ENCODE data around the gene MOGAT3. TPM values are rescaled to one million over a fixed set of nuclear protein-coding genes. Genes with fewer than 3 reads are reported as not detected.

MOGAT3 gene
- total and polyA plus RNA-seq, 4 donors, result not detected

- no peak for TF ChIP-seq CTCF (IDR thresholded peaks at IDR 0.05; ENCODE audit: control extremely low read depth, extremely low read depth)
- Histone ChIP-seq H3K9ac (ENCODE audit: insufficient read depth in 1 of 2, low read length in 2 of 2) (no peak overlapping the region), H3K4me3 (no peak overlapping the region), H3K4me1 (ENCODE audit: control insufficient read depth in 5 of 5, insufficient read depth in 5 of 5, low read length in 5 of 5) (peaks cover 0 to 33% (median 19%) of the 10 kb centered on the region in 5 donors), H3K9me3 (ENCODE audit: control insufficient read depth in 4 of 4, insufficient read depth in 3 of 4, low read length in 3 of 4) (peaks cover 0 to 7% (median 0%) of the 10 kb centered on the region in 4 donors), H3K27ac (ENCODE audit: low read depth in 1 of 2, low read length in 1 of 2) (no peak overlapping the region), H3K27me3 (ENCODE audit: control insufficient read depth in 3 of 3, insufficient read depth in 3 of 3, low read length in 2 of 3) (peaks cover 7 to 15% (median 15%) of the 10 kb centered on the region in 3 donors), H3K36me3 (ENCODE audit: control insufficient read depth in 4 of 4, insufficient read depth in 4 of 4, low read length in 4 of 4) (peaks cover 3 to 26% (median 12%) of the 10 kb centered on the region in 4 donors)
- DNase-seq, result peak in 1 of 3 donors; percentile 49
- no peak for ATAC-seq (ENCODE audit: insufficient read depth, low FRiP score)
Measured at GRCh38 chr7:101160910-101161309, 39.9 kb downstream of the MOGAT3 start.

- Histone ChIP-seq H3K9ac (ENCODE audit: insufficient read depth in 1 of 2, low read length in 2 of 2) (no peak overlapping the region), H3K4me3 (no peak overlapping the region), H3K4me1 (ENCODE audit: control insufficient read depth in 5 of 5, insufficient read depth in 5 of 5, low read length in 5 of 5) (peaks cover 0 to 28% (median 16%) of the 10 kb centered on the region in 5 donors), H3K9me3 (ENCODE audit: control insufficient read depth in 4 of 4, insufficient read depth in 3 of 4, low read length in 3 of 4) (peaks cover 0 to 5% (median 0%) of the 10 kb centered on the region in 4 donors), H3K27me3 (ENCODE audit: control insufficient read depth in 3 of 3, insufficient read depth in 3 of 3, low read length in 2 of 3) (peaks cover 7 to 8% (median 7%) of the 10 kb centered on the region in 3 donors), H3K27ac (ENCODE audit: low read depth in 1 of 2, low read length in 1 of 2) (no peak overlapping the region), H3K36me3 (ENCODE audit: control insufficient read depth in 4 of 4, insufficient read depth in 4 of 4, low read length in 4 of 4) (peaks cover 3 to 26% (median 12%) of the 10 kb centered on the region in 4 donors)
- ATAC-seq (ENCODE audit: insufficient read depth, low FRiP score) (no peak), DNase-seq (no peak)
- TF ChIP-seq CTCF (IDR thresholded peaks at IDR 0.05; ENCODE audit: control extremely low read depth, extremely low read depth), result no peak
- WGBS, 2 donors, result 83 to 88% methylated on average over 29 to 31 of the region's 31 CpGs
Measured at GRCh38 chr7:101159696-101160674, 40.9 kb downstream of the MOGAT3 start.

- H3K36me3 ChIP-seq (ENCODE audit: control insufficient read depth in 4 of 4, insufficient read depth in 4 of 4, low read length in 4 of 4), result peaks cover 3 to 26% (median 12%) of the 10 kb centered on the region in 4 donors
- DNase-seq (no peak), ATAC-seq (ENCODE audit: insufficient read depth, low FRiP score) (no peak)
- no peak for TF ChIP-seq CTCF (IDR thresholded peaks at IDR 0.05; ENCODE audit: control extremely low read depth, extremely low read depth)
- H3K4me1 ChIP-seq (ENCODE audit: control insufficient read depth in 5 of 5, insufficient read depth in 5 of 5, low read length in 5 of 5), result peaks cover 0 to 17% (median 7%) of the 10 kb centered on the region in 5 donors
- no peak overlapping the region for H3K27ac ChIP-seq (ENCODE audit: low read depth in 1 of 2, low read length in 1 of 2)
- no peak overlapping the region for H3K4me3 ChIP-seq
- 90% methylated on average over 14 of the region's 14 CpGs for WGBS, 2 donors
- H3K9me3 ChIP-seq (ENCODE audit: control insufficient read depth in 4 of 4, insufficient read depth in 3 of 4, low read length in 3 of 4), result peaks cover 0 to 5% (median 0%) of the 10 kb centered on the region in 4 donors
- peaks cover 0 to 4% (median 4%) of the 10 kb centered on the region in 3 donors for H3K27me3 ChIP-seq (ENCODE audit: control insufficient read depth in 3 of 3, insufficient read depth in 3 of 3, low read length in 2 of 3)
- H3K9ac ChIP-seq (ENCODE audit: insufficient read depth in 1 of 2, low read length in 2 of 2), result no peak overlapping the region
Measured at GRCh38 chr7:101156866-101157589, 43.8 kb downstream of the MOGAT3 start.

Measured in lung (tissue), 12 donors.